ENCODE data around the gene CPNE2.

- TF ChIP-seq CTCF (IDR thresholded peaks at IDR 0.05) (no peak), POLR2A (IDR thresholded peaks at IDR 0.05) (no peak), POLR2AphosphoS5 (IDR thresholded peaks at IDR 0.05) (no peak)
These were observed 48.7 kb downstream of the CPNE2 start for GRCh38 chr16:57140931-57141668.
